Measurements from ENCODE around the gene SLC24A4.

DNA sequence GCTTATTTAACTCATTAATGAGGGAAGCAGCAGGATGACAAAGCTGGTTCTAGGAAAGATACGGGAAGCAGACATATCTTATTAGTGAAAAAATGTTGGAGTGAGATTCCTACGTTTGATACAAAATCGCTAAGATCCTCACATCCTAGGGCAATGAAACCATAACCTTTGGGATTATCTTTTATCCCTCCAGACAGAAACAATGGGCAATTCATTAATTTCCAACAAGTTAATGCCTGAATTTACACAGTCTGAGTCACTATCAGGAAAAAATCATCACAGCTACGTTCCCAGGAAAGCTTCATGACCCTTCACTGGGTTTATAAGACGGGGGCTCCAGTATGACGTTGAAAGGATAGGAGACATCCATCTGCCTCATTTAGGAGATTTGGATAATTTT lies 45.0 kb downstream of the SLC24A4 start:
- no peak for TF ChIP-seq CTCF (IDR thresholded peaks at IDR 0.05)
- TF ChIP-seq POLR2A (IDR thresholded peaks at IDR 0.05) = no peak
- no peak for TF ChIP-seq EP300 (IDR thresholded peaks at IDR 0.05)
